Measurements from ENCODE around the gene OGA. TPM values are rescaled to one million over a fixed set of nuclear protein-coding genes. Genes with fewer than 3 reads are reported as not detected.

The OGA gene
- total and polyA plus RNA-seq, 9 of the 15 experiments (the other 6 are each of a cell fraction or from before 2014, with no cell fraction given): 13.5 to 73.5 (median 59.5) TPM

DNA sequence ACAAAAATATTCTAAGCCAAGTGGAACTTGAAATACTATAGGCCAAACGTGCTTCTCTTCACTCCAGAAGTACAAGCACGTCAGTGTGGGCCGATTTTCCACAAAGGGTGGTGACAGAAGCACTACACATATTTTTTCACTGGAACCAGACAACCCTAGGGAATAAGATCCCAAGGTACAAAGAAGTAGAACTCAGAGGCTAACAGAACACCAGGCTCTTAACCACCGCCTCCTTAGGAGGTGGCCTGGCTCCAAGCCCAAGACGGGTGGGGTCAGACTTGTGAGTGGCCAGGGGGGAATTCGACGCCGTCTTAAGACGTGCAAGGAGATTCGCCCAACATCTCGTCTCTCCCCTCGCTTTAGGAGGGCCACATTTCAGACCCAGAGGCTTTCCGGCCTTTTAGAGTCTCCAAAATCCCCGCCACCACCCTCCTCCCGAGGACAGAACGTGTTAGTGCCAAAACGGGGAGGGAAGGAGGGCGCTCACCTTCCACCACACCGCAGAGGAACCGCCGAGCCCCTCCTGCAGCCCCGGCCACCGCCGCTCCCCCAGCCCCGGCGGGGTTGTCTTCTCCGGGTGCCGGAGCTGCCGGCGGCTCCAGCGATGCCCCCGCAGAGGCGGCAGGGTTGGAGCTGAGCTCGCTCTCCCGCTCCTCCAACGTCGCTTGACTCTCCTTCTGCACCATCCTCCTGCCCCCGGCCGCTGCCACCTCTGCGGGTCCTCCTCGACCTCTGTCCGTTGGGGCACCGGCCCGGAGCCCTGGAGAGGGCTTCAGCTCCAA lies 716 bp downstream of the OGA start (continued):
- TF ChIP-seq, protein P1, sequence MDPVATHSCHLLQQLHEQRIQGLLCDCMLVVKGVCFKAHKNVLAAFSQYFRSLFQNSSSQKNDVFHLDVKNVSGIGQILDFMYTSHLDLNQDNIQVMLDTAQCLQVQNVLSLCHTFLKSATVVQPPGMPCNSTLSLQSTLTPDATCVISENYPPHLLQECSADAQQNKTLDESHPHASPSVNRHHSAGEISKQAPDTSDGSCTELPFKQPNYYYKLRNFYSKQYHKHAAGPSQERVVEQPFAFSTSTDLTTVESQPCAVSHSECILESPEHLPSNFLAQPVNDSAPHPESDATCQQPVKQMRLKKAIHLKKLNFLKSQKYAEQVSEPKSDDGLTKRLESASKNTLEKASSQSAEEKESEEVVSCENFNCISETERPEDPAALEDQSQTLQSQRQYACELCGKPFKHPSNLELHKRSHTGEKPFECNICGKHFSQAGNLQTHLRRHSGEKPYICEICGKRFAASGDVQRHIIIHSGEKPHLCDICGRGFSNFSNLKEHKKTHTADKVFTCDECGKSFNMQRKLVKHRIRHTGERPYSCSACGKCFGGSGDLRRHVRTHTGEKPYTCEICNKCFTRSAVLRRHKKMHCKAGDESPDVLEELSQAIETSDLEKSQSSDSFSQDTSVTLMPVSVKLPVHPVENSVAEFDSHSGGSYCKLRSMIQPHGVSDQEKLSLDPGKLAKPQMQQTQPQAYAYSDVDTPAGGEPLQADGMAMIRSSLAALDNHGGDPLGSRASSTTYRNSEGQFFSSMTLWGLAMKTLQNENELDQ (CRISPR knock-in tag; IDR thresholded peaks at IDR 0.05; ENCODE audit: borderline replicate concordance): no peak

DNA sequence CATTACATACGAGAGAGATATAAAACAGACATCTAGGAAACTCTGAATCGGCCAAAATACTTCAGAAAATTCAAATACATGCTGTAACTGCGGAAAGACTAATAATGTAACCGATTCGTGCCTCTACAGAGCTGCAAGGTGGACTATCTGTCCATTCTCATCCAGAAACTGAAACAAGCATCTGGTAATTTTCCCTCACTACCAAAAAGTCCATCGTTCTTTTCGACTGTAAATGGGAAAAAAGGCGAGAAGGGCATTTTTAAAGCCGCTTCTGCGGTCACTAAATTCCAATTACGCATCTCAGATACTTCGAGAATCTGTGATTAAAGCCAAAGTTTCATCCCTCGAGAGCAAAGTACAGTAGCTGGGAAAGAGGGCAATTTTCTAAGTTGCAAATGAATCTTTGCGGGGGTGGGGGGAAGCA lies 1.3 kb downstream of the OGA start:
- FAIRE-seq: no peak
- no peak for DNase-seq (ENCODE audit: extremely low read depth in 1 of 4, low spot score in 3 of 4)
- Histone ChIP-seq H3K9ac (ENCODE audit: insufficient read depth in 1 of 2, low read depth in 2 of 2, low read length in 2 of 2) (peak overlapping the region; percentile 96 to 100; a peak in 3 of 4 replicates), H3K27me3 (ENCODE audit: control insufficient read depth in 2 of 2, insufficient read depth in 2 of 2, low read length in 2 of 2) (no peaks in the 10 kb centered on the region), H3K9me1 (ENCODE audit: control insufficient read depth, insufficient read depth, low read length) (no peaks in the 10 kb centered on the region), H3K4me3 (peak overlapping the region; percentile 98), H3K36me3 (ENCODE audit: control insufficient read depth, insufficient read depth, low read length) (peaks cover 29% of the 10 kb centered on the region; the same call in 2 of the 3 replicates), H4K20me1 (replicated peaks; ENCODE audit: control insufficient read depth, insufficient read depth, low read length) (peaks cover 35% of the 10 kb centered on the region), H3K4me2 (ENCODE audit: insufficient read depth, low read length) (peak overlapping the region; percentile 98), H3K9me3 (replicated peaks; ENCODE audit: control insufficient read depth, insufficient read depth, low read depth, low read length) (no peaks in the 10 kb centered on the region), H3K4me1 (replicated peaks in 1 of 2; ENCODE audit: control insufficient read depth in 2 of 2, insufficient read depth in 2 of 2, low read length in 2 of 2) (peaks cover 11 to 16% of the 10 kb centered on the region in 2 experiments; a peak in 4 of 5 replicates), H2AFZ (ENCODE audit: low read depth, low read length) (no peak overlapping the region), H3K79me2 (ENCODE audit: control insufficient read depth, insufficient read depth, low read length) (peaks cover 89% of the 10 kb centered on the region), H3K27ac (ENCODE audit: extremely low read depth, low read depth, low read length) (peak overlapping the region; percentile 99)
- peak; percentile 1; the same call in 1 of the 3 replicates for ATAC-seq
- POLR2A ChIA-PET: interaction anchor here (0.6 to 3.9 kb wide), 3 partner anchors 13 to 160 kb away, joined by 3 to 19 read pairs (median 4); no protein-coding TSS in a partner anchor
- TF ChIP-seq MECOM (CRISPR knock-in tag; IDR thresholded peaks at IDR 0.05) (no peak), SIN3A (IDR thresholded peaks at IDR 0.05; ENCODE audit: borderline replicate concordance in 2 of 2, control insufficient read depth in 1 of 2, low read depth in 2 of 2, low read length in 2 of 2) (0 out of 4 replicates have a peak, but pooled peaks of 1 of the 2 experiments have one; percentile 2), HMG20B (CRISPR knock-in tag; IDR thresholded peaks at IDR 0.05) (no peak), DMBX1 (CRISPR knock-in tag; IDR thresholded peaks at IDR 0.05; ENCODE audit: borderline replicate concordance) (no peak), NFIC (IDR thresholded peaks at IDR 0.05) (no peak), EGR1 (conservative IDR thresholded peaks at IDR 0.05) (peak; percentile 84)
- in situ Hi-C loops (cut with MboI): no loop called here
- intact Hi-C loops (cut with micrococcal nuclease): no loop called here
- 0% methylated on average over 11 of the region's 14 CpGs for WGBS (ENCODE audit: insufficient coverage, low coverage, missing lambda C conversion rate)
- TSS peak; percentile 36 for BruUV-seq (replicated peaks)
- CTCF ChIA-PET (ENCODE audit: low intra/inter-chr PET ratio): no interaction called here

Data from K562 (cell line).